Right lobe of liver (tissue), 4 donors: ENCODE data around the gene NUP88.

ENCODE experiments used
- POLR2A ChIP-seq: fragments of 450-650 bp; IDR thresholded peaks from one replicate; pipeline ENCODE4 v1.6.1; 2017; ENCODE audit warnings: antibody characterized with exemption, mild to moderate bottlenecking
- TF ChIP-seq, protein P1 (sequence below), 4 donors: fragments of 200-600 bp in 3 of 4; fragments of 450-650 bp in 1 of 4; IDR thresholded peaks; one replicate each; pipeline versions ENCODE4 v1.5.1 to v1.8.0; 2016 to 2022; ENCODE audit warnings: antibody characterized with exemption in 4 of 4, mild to moderate bottlenecking in 2 of 4
- donor health status: DM: no; HTN: no; CAD: no.
- donor health status: DM: no; HTN: no; CAD: no.
- donor health status: DM: no; HTN: yes; CAD: no.

GRCh38 chr17:5362162-5362811 is 57.2 kb downstream of the NUP88 start:
- TF ChIP-seq, protein P1, sequence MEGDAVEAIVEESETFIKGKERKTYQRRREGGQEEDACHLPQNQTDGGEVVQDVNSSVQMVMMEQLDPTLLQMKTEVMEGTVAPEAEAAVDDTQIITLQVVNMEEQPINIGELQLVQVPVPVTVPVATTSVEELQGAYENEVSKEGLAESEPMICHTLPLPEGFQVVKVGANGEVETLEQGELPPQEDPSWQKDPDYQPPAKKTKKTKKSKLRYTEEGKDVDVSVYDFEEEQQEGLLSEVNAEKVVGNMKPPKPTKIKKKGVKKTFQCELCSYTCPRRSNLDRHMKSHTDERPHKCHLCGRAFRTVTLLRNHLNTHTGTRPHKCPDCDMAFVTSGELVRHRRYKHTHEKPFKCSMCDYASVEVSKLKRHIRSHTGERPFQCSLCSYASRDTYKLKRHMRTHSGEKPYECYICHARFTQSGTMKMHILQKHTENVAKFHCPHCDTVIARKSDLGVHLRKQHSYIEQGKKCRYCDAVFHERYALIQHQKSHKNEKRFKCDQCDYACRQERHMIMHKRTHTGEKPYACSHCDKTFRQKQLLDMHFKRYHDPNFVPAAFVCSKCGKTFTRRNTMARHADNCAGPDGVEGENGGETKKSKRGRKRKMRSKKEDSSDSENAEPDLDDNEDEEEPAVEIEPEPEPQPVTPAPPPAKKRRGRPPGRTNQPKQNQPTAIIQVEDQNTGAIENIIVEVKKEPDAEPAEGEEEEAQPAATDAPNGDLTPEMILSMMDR (IDR thresholded peaks at IDR 0.05): no peak
- TF ChIP-seq POLR2A: no peak
